Measurements from ENCODE around the gene PISD.

The PISD gene

DNA sequence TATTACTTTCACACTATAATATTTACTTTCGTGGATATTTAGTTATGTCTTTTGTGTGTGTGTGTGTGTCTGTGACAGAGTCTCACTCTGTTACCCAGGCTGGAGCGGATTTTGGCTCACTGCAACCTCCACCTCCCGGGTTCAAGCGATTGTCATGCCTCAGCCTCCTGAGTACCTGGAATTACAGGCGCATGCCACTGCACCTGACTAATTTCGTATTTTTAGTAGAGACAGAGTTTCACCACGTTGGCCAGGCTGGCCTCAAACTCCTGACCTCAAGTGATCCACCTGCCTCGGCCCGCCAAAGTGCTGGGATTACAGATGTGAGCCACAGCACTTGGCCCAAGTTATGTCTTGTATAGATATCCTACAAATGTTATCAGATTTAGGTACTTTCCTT, 9.9 kb downstream of the PISD start:
- DNase-seq, result no peak

DNA sequence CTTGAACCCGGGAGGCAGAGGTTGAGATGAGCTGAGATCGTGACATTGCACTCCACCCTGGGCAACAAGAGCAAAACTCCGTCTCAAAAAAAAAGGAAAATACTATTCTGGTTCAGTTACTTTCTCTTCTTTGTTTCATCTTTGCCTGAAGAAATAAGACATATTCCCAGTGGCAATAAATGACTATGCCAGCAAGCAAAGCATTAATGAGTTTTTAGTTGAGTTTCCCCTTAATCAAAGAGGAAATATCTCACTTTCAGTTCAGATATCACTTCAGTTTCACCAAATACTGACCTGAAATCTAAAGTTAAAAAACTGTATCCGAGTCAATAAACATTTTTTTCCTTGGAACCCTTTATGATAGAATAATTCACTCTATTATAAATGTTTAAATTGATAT, 10.4 kb downstream of the PISD start:
- no peak for DNase-seq

DNA sequence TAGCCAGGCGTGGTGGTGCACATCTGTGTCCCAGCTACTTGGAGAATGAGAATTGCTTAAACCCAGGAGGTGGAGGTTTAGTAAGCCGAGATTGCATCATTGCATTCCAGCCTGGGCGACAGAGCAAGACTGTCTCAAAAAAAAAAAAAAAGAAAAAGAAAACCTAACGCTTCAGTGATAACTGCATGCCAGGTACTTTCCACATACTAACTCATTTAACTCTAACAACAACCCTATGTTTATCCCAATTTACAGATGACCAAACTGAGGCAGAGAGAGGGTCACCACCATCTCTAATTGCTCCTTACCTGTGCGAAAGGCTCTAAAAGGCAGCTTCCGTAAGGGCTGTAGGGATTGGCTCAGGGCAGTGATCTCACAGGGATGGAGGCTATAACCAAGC, 11.6 kb downstream of the PISD start:
- DNase-seq, result no peak

DNA sequence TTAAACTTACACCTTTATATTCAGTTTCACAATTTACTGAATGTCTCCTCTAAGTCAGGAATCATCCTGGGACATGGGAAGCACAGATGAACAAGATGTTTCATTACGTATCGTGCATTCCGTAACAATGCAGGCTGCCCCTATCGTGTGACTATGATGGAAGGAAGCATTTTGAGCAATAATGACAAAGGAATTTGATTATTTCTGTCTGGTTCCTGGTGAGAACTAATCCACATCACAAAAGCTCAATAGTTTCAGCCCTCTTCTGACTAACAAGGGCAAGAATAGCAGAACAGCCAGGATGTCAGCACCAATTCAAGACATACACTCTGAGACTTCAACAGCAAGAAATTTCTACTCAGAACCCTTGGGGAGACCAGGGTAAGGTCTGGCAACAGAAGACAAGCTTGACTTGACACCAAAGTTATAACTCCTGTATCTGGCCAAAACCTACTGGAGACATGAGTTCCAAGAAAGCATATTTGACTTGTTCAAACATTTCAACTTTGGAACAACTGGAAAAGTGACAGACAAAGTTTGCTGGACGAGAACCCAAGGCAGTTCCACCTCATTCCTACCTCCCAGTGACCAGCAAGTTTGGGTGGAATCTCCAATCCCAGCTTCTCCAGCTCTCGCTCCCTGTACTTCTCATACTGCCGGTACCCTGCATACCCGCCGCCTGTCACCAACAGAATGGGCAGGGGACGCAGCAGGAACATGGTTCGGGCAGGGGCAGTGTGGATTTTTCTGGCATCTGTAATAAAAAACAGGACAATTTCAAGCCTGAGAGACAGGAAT, 14.3 kb downstream of the PISD start:
- no peak for DNase-seq

DNA sequence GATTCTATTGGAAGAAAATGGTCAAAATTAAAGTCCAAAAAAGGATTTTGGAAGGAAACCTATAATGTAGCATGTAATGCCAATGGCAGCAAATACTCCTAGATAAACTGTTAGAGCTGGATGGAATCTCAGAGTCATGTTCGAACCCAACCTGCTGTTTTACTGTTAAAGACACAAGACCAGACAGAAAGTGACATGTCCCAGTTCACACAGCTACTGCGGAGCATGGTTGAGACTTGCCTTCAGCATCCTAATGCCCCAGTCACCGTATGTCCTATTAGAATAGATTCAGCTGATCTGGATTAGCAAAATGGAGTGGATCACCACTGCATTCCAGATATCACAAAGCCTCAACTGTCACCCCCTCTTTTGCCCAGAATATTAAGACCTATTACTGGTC, 14.9 kb downstream of the PISD start:
- no peak for DNase-seq

DNA sequence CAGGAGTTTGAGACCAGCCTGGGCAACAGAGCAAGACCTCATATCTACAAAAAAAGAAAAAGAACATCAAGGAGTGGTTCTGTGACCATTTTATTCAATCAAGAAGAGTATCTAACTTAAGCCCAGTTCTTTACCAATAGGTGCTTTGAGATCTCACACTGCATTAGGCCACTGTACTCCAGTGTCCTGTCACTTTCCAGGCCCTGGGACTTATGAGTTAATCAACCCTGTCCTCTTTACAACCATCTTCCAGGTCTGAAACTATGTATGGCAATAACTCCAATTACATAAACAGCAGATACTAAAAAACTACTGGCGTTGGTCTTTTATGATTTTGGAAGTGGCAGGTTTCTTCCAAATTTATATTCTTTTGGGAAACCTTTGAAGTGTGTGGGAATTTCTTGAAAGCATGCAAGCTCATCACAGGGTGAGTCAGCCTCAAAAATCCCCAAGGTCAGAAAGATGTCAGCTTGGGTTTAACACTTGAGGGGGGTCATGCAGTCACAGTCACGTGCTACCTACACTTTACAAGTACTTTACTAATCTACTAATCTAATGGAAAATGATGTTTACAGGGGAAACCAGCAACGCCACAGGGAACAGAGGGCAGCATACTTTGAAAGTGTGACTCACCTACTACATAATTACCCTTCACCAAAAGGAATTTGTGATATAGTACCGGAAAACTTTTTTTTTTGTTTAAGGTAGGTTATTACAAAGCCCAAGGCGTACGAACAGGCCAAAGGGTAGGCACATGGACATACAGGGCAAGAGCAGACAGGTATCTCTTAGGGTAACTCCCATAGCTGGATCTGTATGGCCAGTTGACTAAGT, 15.6 kb downstream of the PISD start:
- DNase-seq, result peak; percentile 51

DNA sequence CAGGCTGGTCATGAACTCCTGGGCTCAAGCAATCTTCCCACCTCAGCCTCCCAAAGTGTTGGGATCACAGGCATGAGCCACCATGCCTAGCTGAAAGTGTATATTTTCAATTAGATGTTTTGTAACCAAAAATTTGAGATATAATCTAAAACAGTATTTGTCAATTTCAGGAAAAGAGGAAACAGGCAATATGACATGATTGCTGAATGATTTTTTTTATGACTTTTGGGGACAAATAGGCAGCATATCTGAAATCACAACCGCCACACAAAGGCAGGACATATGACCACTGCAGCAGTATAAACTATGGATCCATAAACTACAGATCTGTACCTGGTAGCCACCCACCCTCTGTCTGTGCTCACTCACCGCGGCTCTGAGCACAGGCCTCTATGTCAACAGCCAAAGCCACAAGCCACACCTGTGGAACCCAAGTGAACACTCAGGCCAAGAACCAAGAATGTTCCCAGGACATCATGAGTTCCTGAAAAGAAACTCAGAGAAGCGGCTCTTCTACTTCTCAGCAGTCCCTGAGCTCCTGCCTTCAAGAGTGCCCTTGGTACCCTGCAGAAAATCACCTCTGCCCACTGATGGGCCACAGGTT, 22.5 kb downstream of the PISD start:
- DNase-seq, result no peak

DNA sequence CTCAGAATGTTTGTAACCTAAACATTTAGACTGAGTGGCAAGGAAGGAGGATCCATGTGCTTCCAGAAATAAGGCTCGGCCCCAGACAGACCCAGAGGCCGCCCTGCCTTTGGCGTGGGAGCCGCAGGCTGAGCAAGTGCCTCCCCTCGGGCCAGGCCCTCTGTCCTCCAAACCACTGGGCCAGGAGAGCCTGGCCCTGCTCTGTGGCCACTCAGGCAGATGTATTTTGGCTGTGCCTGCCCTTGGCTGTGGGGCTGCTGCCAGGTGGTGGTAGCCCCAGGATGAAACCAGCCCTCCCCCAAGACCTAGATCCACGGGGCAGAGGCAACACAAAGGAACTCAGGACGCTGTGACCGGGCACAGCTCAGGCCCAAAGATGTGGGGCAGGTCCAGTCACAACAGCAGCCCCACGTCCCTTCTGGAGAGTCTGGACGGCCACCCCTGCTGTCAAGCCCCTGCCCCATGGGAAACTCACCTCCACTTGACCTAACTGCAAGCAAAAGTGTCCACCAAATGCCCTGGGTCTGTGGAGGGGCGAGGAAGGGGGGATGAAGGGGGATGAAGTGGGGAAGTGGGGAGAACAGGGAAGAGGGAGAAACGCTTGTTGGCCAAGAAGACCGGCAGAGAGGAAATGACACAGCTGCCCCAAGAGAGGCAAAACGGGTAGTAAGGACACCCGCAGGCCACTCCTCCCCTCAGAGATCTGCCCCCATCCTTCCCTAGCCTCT, 24.0 kb downstream of the PISD start:
- DNase-seq, result no peak

DNA sequence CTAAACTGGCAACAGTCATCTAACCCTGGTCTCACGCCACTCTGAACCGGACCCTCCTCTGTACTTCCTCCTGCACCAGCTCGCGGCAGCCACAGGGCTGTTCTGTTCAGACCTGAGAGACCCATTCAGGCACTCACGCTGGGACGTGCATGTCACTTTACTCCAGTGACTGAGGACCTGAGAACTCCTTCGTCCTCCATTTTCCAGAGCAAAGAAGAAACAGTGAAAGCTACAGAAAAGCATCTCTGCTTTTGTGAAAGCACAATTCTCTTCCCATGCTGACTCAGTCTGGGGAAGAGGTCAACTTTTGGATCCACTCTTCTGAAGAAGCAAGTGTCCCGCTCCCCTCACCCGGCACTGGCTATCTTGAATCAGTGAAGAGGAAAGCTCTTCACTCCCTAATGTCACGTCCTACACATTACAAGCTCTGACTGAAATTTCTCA, 24.5 kb downstream of the PISD start:
- DNase-seq, result no peak

DNA sequence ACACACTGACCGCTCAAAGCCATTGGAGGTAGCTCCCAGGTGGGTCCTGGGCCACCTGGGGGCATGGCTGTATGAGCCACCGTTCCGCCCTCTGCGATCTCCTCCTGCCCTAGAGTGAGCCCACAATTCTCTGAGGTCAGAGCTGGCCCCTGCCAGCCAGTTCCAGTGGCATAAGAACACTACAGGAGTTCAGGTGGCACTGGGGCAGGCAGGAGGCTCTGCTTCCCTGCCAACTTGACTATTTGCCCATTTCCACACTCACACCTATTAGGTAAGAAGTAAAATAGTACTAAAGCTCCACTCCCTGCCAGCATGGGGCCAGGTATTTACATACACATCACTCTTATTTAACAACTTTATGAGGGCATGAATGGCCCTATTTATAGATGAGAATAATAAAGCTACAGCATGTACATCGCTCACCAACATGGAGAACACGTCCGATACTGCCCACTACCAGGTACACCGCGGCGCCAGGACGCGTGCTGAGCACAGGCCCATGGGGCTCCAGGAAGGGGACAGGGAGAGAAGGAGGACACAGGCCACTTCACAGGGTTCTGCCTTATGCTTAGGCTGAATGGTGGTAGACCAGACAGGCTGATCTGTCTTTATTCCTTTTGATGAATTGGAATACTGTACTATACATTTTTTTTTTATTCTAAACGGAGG, 26.2 kb downstream of the PISD start:
- DNase-seq, result no peak

DNA sequence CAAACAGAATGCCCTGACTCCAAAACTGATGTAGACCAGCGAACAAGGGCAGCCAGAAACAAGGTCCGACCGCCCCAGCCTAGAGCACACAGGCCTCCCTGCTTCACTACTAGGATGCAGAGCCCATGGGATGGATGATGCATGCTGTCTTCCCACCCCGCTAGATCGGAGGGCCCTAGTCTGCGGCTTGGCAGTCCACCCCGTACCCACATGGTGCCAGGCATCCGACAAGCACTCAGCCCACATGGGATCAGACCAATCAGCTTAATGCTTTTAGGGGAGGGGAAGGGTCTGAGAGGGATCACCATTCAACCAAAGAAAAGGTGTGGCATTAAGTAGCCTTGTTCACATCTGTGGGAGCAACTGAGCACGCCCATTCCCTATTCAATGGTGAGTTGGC, 30.6 kb downstream of the PISD start:
- DNase-seq, result no peak

DNA sequence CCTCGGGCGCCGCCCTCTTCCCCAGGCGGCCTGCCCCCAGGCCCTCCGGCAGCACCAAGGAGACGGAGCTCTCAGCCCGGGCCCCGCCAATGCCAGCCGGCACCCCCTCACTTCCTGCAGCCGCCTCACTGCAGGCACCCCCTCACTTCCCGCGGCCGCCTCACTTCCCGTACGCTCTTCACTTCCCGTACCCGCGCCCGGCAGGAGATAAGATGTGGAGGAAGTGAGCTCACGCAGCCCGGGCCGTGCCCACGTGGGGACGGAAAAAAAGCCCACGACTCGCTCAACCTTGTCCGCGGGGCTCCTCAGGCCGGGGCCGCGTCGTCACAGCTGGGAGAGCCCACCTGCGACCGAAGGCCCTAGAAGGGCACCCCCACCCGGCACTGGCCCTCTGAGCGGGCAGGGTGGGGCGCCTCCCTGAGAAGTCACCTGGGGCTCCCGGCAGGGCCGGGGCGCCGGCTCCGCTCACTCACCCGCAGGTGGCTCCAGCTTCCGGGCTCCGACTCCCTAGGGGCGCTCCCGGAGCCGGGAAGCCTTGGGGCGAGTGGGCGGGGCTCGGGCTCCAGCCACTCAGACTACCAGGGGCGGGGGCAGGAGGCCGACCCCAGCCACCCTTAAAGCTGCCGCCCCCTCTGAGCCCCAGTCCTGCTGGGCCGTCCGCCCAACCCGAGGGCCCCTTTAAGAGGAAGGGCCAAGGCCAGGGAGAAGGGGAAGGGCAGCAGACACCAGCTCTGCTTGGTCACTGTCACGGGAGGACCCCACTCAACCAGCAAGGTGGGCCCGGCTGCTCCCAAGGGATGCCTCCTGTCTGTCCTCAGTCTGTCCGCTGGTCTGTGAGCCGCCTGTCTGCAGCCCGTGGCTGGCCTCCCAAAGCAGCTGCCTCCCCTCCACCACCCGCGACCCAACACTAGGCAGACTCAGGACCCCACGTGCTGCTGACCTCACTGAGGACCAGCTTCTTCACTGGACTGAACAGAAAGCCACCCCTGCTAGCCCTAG, 31.4 kb downstream of the PISD start:
- peak; percentile 85 for DNase-seq

DNA sequence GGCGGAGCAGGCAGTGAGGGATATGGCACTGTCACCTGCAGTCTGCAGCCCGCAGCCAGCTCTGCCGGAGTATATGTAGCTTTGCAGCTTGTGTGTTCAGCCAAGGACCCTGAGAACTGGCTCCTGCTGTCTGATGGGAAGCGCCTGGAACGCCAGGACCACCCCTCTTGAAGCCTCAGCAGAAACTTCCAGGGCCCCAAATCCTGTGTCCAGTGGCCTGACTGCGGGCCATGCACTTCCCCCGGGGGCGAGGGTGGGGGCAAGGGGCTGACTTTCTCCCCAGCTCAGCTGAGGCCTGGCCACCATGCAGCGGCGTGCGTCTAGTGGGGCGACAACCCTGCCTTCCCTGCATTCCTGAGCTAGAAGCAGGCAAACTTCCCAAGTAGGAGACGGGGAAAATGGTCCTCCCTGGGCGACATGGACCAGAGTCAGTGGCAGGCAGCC, 32.3 kb downstream of the PISD start:
- DNase-seq, result no peak

DNA sequence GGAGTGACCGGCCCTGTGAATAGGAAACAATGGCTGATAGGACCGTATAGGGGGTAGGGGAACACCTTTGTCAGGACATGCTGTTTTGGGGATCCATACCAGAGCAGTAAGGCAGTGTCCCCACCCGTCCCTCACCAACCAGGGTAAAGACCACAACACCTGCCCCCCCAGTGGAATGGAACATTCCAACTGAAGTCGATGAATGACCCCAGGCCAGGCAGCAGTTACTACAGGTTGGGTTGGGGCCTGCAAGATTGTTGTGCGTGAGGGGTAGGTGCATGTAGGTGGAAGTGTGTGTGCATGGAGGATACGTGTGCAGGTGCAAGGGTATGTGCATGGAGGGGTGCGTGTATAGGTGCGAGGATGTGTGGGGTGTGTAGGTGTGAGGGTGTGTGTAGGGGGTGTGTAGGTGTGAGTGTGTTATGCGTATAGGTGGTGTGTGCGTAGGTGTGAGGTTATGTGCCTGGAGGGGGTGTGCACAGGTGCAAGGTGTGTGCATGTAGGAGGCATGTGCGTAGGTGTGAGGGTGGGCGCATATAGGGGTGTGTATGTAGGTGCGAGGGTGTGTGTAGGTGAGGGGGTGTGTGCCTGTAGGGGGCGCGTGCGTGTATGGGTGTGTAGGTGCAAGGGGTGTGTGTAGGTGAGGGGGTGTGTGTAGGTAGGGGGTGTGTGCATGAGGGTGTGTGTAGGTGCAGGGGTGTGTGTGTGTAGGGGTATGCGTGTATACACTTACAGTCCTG, 32.9 kb downstream of the PISD start:
- no peak for DNase-seq

DNA sequence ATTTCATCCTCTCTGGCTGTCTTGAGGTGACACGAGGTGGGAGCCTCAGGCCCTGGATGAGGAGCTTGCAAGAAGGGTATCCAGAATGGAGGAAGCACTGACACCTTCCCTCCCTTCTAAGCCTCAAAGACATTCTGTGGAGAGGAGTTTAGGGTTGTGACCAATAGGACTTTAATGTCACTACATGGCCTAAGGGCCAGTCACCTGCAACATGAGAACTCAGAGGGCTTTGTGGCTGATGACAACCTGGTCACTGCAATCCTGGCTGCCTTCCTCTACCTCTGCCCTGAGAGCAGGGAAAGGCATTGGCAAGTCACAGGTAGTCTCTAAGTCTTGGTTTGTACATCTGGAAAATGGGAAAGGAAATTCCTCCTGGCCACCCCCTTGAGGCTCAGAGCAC, 33.7 kb downstream of the PISD start:
- DNase-seq, result no peak

DNA sequence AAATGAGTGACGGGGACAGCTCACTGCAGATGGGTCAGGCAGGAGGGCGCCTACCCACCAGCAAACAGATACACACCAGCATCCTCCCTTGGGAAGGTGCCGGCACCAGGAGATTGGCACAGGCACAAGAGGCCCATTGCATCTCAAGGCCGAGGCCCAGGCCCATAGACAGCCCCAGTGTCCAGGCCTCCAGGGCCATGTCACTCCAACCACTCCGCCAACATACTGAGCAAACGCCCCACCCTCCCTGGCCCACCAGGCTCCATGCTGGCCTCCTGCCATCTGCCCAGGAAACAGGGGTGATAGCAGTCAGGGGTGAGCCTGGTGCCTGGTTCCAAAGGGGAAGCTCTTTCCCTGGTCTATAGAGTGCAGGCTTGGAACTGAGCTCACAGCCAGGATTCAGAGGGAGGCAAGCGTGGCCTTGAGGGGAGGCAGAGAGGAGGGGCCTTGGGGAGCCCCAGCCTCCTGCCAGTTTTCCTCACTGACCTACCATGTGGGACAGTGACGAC, 34.7 kb downstream of the PISD start:
- no peak for DNase-seq

DNA sequence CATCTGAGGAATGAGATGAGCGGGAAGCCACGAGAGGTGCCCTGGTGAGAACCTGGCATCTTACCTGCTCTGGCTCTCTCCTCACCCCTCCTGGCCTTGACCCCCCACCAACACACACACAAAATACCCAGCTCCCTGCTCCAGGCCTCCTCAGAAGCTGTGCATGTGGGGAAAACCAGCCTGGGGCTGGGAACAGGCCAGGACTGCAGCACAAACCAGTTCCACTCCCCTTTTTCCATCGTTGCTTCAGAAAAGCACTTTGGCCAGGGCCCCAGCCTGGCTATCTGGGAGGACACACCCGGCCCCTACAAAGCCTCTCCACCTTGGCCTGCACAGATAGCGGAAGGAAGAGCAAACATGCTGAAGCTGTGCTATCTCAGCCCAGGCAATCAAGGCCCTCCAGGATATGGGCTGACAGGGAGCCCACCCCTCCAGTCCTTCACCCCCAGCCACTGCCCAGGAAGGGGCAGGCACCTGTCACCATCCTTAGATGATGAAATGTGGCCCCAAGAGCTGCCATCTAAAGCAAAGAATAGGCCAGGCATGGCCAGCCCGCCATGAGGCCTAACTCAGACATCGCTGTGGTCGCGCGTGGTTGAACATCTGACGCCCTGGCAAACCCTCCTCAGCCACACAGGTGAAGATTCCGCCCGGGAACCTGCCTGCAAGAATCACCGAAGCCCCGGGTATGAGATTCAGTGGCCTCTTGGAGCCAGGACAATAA, 35.4 kb downstream of the PISD start:
- DNase-seq, result no peak

DNA sequence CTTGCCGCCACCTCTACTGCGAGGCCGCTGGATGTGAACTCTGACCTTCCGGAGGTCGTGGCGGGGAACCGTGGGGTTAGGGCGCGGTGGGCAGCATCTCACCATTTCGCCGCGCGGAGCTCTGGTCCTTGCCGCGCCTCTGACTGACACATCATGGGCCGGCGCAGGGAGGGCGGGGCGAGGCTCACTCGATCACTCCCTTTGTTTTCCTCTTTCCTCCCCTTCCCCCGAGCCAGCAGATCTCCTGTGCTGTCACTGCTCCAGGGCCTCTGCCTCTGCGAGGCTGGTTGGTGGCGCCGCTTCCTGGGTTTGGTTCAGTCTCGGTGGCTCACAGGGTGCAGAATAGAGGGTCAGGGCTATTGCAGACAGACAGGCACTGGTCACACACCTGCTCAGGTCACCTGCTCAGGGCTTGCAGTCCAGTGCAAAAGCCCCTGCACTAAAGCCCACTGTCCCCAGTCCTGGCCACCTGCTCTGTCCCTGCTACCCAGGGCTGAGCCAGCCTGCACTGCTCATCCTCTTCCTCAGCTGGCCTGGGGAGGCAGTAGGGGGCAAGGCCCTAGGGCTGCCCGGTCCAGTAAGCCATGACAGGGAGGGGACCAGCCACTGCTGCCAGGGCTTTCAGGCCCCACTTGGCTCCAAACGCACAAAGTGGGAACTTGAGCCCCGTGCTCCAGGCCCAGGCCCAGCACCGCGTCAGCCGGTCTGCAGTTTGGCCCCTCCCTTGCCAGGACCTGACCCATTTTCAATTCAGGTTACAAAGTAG, 36.2 kb downstream of the PISD start:
- no peak for DNase-seq

DNA sequence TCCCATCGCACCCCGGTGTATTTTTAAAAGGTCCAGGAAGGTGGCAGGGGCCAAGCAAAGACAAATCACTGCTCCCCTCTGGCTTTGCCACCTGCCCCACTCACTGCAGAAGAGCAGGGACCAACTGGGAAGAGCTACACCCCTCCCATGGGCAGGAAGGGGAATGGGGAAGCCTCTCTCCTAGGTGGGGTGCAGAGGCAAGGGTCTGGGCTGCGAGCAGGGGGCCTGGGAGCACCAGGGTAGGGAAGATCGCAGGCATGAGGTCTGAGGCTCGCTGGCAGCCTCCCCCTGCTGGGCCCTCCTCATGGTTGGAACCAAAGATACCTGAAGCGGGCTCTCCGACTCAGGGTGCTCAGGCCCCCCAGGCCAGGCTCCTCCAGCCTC, 36.8 kb downstream of the PISD start:
- no peak for DNase-seq

Measured in stimulated activated naive CD4-positive, alpha-beta T cell treated with Interleukin-2 at 50 U/mL for 16 hours (primary cell).